H1 (cell line): ENCODE measurements around the gene VPS18. TPM values are rescaled to one million over a fixed set of nuclear protein-coding genes. Genes with fewer than 3 reads are reported as not detected.

ENCODE experiments used
- CTCF ChIA-PET: fragments of 300-600 bp; sonication (Branson Sonifier 250); formaldehyde crosslinking; loops from one replicate; lab custom pipeline; 2021; ENCODE audit not compliant: partially characterized antibody; lab: Charles Lee
- POLR2A ChIA-PET: fragments of 300-600 bp; sonication (Branson Sonifier 250); formaldehyde crosslinking; loops from one replicate; lab custom pipeline; 2021; ENCODE audit warnings: inconsistent platforms; ENCODE audit not compliant: partially characterized antibody; lab: Charles Lee
- DNase-seq, 2 experiments: peaks; one replicate each; pipeline versions ENCODE4 v3.0.0 to v3.0.0-alpha.2; 2010 to 2022; ENCODE audit warnings: low spot score in 2 of 2, low read depth in 1 of 2, mixed read lengths in 1 of 2
- FAIRE-seq: peaks from 2 replicates; lab custom pipeline; 2011; peaks lifted over from hg19 to GRCh38; lab: Jason Lieb, UNC
- H2AFZ ChIP-seq: 2 replicates; pipeline ENCODE4 v1.8.1; 2012; ENCODE audit warnings: low read length, inconsistent platforms
- H2AK5ac ChIP-seq: 2 replicates; pipeline ENCODE4 v1.6.1; 2013; ENCODE audit warnings: low read depth, low read length
- H2BK120ac ChIP-seq: replicated peaks from 2 replicates; pipeline ENCODE3; 2013; ENCODE audit warnings: low read depth, low read length, inconsistent platforms
- H2BK12ac ChIP-seq: 2 replicates; pipeline ENCODE4 v1.6.1; 2013; ENCODE audit warnings: low read depth, low read length
- H2BK15ac ChIP-seq: 2 replicates; pipeline ENCODE4 v1.6.1; 2013; ENCODE audit warnings: low read length
- H2BK20ac ChIP-seq: 2 replicates; pipeline ENCODE4 v1.6.1; 2013; ENCODE audit warnings: low read length
- H2BK5ac ChIP-seq: 2 replicates; pipeline ENCODE4 v1.6.1; 2013; ENCODE audit warnings: low read depth, low read length
- H3K14ac ChIP-seq: 2 replicates; pipeline ENCODE4 v1.6.1; 2013; ENCODE audit warnings: inconsistent platforms; ENCODE audit not compliant: insufficient read length
- H3K18ac ChIP-seq: 2 replicates; pipeline ENCODE4 v1.6.1; 2013; ENCODE audit warnings: low read length; ENCODE audit errors: extremely low read depth
- H3K23ac ChIP-seq: 2 replicates; pipeline ENCODE4 v1.6.1; 2013; ENCODE audit warnings: inconsistent platforms; ENCODE audit not compliant: insufficient read length
- H3K23me2 ChIP-seq: 2 replicates; pipeline ENCODE4 v1.6.1; 2013; ENCODE audit warnings: low read depth, low read length
- H3K27ac ChIP-seq: 2 replicates; pipeline ENCODE4 v1.6.1; 2011; ENCODE audit warnings: low read depth, low read length, inconsistent platforms
- H3K27me3 ChIP-seq, 4 experiments: replicated peaks in 1 of 4; 1 replicate in 1 of 4; 2 replicates in 3 of 4; pipeline versions ENCODE4 v1.6.1 to v1.8.1; 2011 to 2013; ENCODE audit warnings: low read length in 3 of 4, mild to moderate bottlenecking in 3 of 4, inconsistent platforms in 2 of 4, mixed read lengths in 2 of 4, moderate library complexity in 1 of 4; ENCODE audit not compliant: control insufficient read depth in 3 of 4, insufficient read depth in 3 of 4; ENCODE audit errors: extremely low read depth in 1 of 4
- H3K36me3 ChIP-seq, 4 experiments: 2 replicates each; pipeline versions ENCODE4 v1.6.1 to v1.8.1; 2011 to 2013; ENCODE audit warnings: mild to moderate bottlenecking in 4 of 4, low read length in 3 of 4, moderate library complexity in 2 of 4, control low read depth in 1 of 4, inconsistent platforms in 1 of 4; ENCODE audit not compliant: insufficient read depth in 4 of 4, control insufficient read depth in 2 of 4
- H3K4ac ChIP-seq: replicated peaks from 2 replicates; pipeline ENCODE3; 2013; ENCODE audit warnings: low read length, low read depth, mixed read lengths, inconsistent platforms; ENCODE audit not compliant: insufficient read length
- H3K4me1 ChIP-seq, 4 experiments: replicated peaks in 1 of 4; 1 replicate in 1 of 4; 2 replicates in 3 of 4; pipeline versions ENCODE4 v1.6.1 to v1.8.1; 2011 to 2013; ENCODE audit warnings: low read length in 3 of 4, inconsistent platforms in 2 of 4, mixed read lengths in 1 of 4; ENCODE audit not compliant: insufficient read depth in 4 of 4, control insufficient read depth in 3 of 4
- H3K4me2 ChIP-seq, 2 experiments: 2 replicates each; pipeline versions ENCODE4 v1.6.1 to v1.8.1; 2011 to 2013; ENCODE audit warnings: low read depth in 2 of 2, low read length in 2 of 2, control low read depth in 1 of 2, inconsistent platforms in 1 of 2, mild to moderate bottlenecking in 1 of 2; ENCODE audit not compliant: insufficient read depth in 1 of 2
- H3K4me3 ChIP-seq, 4 experiments: fragments of 200-600, 300-600 bp in 1 of 4; sonication (generic), shearing (Covaris generic), sonication (Bioruptor Twin) in 1 of 4; 2 replicates each; pipeline versions ENCODE4 v1.5.1 to v1.8.1; 2011 to 2016; ENCODE audit warnings: low read length in 4 of 4, low read depth in 3 of 4, control low read depth in 2 of 4, inconsistent platforms in 2 of 4, mild to moderate bottlenecking in 2 of 4, mixed read lengths in 1 of 4, moderate library complexity in 1 of 4; ENCODE audit not compliant: insufficient read depth in 2 of 4; ENCODE audit errors: extremely low read depth in 1 of 4
- H3K56ac ChIP-seq: replicated peaks from 2 replicates; pipeline ENCODE3; 2013; ENCODE audit warnings: low read depth, mild to moderate bottlenecking, mixed read lengths, low read length, inconsistent platforms; ENCODE audit not compliant: insufficient read length
- H3K79me1 ChIP-seq: 2 replicates; pipeline ENCODE4 v1.6.1; 2013; ENCODE audit warnings: low read depth, low read length, control low read depth
- H3K79me2 ChIP-seq, 2 experiments: 2 replicates each; pipeline versions ENCODE4 v1.6.1 to v1.8.1; 2012 to 2013; ENCODE audit warnings: low read length in 2 of 2, mild to moderate bottlenecking in 2 of 2, inconsistent platforms in 1 of 2; ENCODE audit not compliant: insufficient read depth in 2 of 2, control insufficient read depth in 1 of 2
- H3K9ac ChIP-seq, 4 experiments: replicated peaks in 1 of 4; 1 replicate in 1 of 4; 2 replicates in 3 of 4; pipeline versions ENCODE4 v1.6.1 to v1.8.1; 2011 to 2013; ENCODE audit warnings: low read depth in 3 of 4, low read length in 3 of 4, control low read depth in 2 of 4, mild to moderate bottlenecking in 2 of 4, moderate library complexity in 2 of 4, inconsistent platforms in 1 of 4; ENCODE audit errors: extremely low read depth in 1 of 4
- H3K9me3 ChIP-seq, 2 experiments: 2 replicates each; pipeline versions ENCODE4 v1.6.1 to v1.8.1; 2012 to 2013; ENCODE audit warnings: mild to moderate bottlenecking in 2 of 2, moderate library complexity in 2 of 2, control low read depth in 1 of 2, inconsistent platforms in 1 of 2, low read depth in 1 of 2, low read length in 1 of 2, mixed read lengths in 1 of 2; ENCODE audit not compliant: insufficient read depth in 2 of 2
- H4K20me1 ChIP-seq, 2 experiments: replicated peaks in 1 of 2; 2 replicates each; pipeline versions ENCODE3 to v1.8.1; 2011 to 2013; ENCODE audit warnings: inconsistent platforms in 2 of 2, low read length in 2 of 2, mild to moderate bottlenecking in 1 of 2; ENCODE audit not compliant: insufficient read depth in 2 of 2, control insufficient read depth in 1 of 2
- H4K5ac ChIP-seq: 2 replicates; pipeline ENCODE4 v1.6.1; 2013; ENCODE audit warnings: low read length, low read depth, mixed read lengths, inconsistent platforms; ENCODE audit not compliant: insufficient read length
- H4K8ac ChIP-seq: 2 replicates; pipeline ENCODE4 v1.8.0; 2013; ENCODE audit warnings: mild to moderate bottlenecking, moderate library complexity, low read length, inconsistent platforms; ENCODE audit not compliant: insufficient read depth; ENCODE audit errors: extremely low read depth
- H4K91ac ChIP-seq: replicated peaks from 2 replicates; pipeline ENCODE3; 2013; ENCODE audit warnings: low read length, mixed read lengths, inconsistent platforms; ENCODE audit not compliant: insufficient read length
- BRCA1 ChIP-seq: IDR thresholded peaks from 2 replicates; pipeline ENCODE4 v1.6.1; 2012; ENCODE audit warnings: low read depth, low read length, improper control_type of control experiment
- GTF2F1 ChIP-seq: IDR thresholded peaks from 2 replicates; pipeline ENCODE4 v1.6.1; 2012; ENCODE audit warnings: low read depth, low read length, improper control_type of control experiment, borderline replicate concordance
- NRF1 ChIP-seq: IDR thresholded peaks from 2 replicates; pipeline ENCODE4 v1.6.1; 2011; ENCODE audit warnings: mild to moderate bottlenecking, low read depth, low read length, improper control_type of control experiment
- RAD21 ChIP-seq, 2 experiments: IDR thresholded peaks in 1 of 2; conservative IDR thresholded peaks in 1 of 2; 2 replicates each; pipeline ENCODE4 v1.6.1; 2011; ENCODE audit warnings: low read depth in 2 of 2, low read length in 2 of 2, improper control_type of control experiment in 1 of 2, inconsistent platforms in 1 of 2, mild to moderate bottlenecking in 1 of 2, moderate library complexity in 1 of 2
- RBBP5 ChIP-seq: IDR thresholded peaks from 2 replicates; pipeline ENCODE4 v1.7.1; 2012; ENCODE audit warnings: low read depth, mild to moderate bottlenecking, inconsistent platforms, low read length, moderate library complexity, borderline replicate concordance
- RFX5 ChIP-seq: IDR thresholded peaks from 2 replicates; pipeline ENCODE4 v1.6.1; 2011; ENCODE audit warnings: low read depth, low read length, improper control_type of control experiment, borderline replicate concordance
- TCF12 ChIP-seq: IDR thresholded peaks from 2 replicates; pipeline ENCODE4 v1.6.1; 2011; ENCODE audit warnings: low read depth, mild to moderate bottlenecking, low read length
- TEAD4 ChIP-seq: IDR thresholded peaks from 2 replicates; pipeline ENCODE4 v1.6.1; 2012; ENCODE audit warnings: low read depth, low read length, inconsistent platforms, mixed read lengths
- WGBS, 2 experiments: shearing (Covaris generic) in 1 of 2; methylation state at CpG; one replicate each; pipeline versions ENCODE4 v1.1.6 to v1.1.7; 2013 to 2015; ENCODE audit warnings: low lambda C conversion rate in 2 of 2, mixed read lengths in 2 of 2, inconsistent platforms in 1 of 2, low coverage in 1 of 2, missing lambda C conversion rate in 1 of 2; ENCODE audit not compliant: insufficient replicate concordance in 2 of 2, insufficient coverage in 1 of 2, insufficient read length in 1 of 2; ENCODE audit errors: extremely low coverage in 1 of 2, missing lambda C conversion rate in 1 of 2; 5-methylcytosine and 5-hydroxymethylcytosine counted together
- polyA plus RNA-seq, 7 experiments: library from polyadenylated mRNA; depleted of rRNA in 3 of 7; stranded (reverse) in 5 of 7; unstranded in 2 of 7; fragments of >200 nt in 5 of 7; fragments of 200-250 nt in 2 of 7; gene quantifications; 1 replicate in 5 of 7; 2 replicates in 1 of 7; 4 replicates in 1 of 7; pipeline versions ENCODE4 v1.2.1 to v1.2.3, GENCODE V29; 2011 to 2013; ENCODE audit warnings: missing spikeins in 2 of 7, mixed read lengths in 2 of 7
- total RNA-seq: library from RNA; stranded (reverse); fragmentation: NEBNext Ultra II Directional; extraction: Animal tissue kit (Norgen Biotek cat#: 25700); gene quantifications from 2 replicates; pipeline ENCODE4 v1.2.1, GENCODE V29; 2021

VPS18 gene
- total and polyA plus RNA-seq, 2 of the 8 experiments (the other 6 are each of a cell fraction or from before 2014, with no cell fraction given): 28.9 to 32.7 TPM

DNA sequence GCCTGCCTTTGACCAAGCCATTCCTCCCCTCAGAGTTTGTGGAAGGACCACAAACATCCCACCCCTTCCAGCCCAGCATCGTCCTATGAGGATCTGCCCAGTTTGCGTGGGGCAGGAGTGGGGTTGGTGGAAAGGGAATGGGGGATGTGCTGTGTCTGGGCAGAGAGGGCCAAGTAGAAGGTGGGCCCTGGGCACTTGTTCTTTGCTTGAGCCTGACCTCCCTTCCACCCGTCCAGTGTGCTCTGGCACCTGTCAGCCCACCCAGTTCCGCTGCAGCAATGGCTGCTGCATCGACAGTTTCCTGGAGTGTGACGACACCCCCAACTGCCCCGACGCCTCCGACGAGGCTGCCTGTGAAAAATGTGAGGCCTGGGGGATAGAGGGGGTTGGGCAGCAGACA lies 40.1 kb upstream of the VPS18 start:
- no peak overlapping the region for H3K9ac ChIP-seq
- peaks cover 3% of the 10 kb centered on the region; the same call in 1 of the 2 replicates for H3K79me1 ChIP-seq
- no peak overlapping the region for H2BK120ac ChIP-seq
- no peak overlapping the region for H2BK15ac ChIP-seq
- peaks cover 5 to 6% of the 10 kb centered on the region in 2 experiments for H4K20me1 ChIP-seq
- H3K4me2 ChIP-seq: no peak overlapping the region
- no peak overlapping the region for H2AK5ac ChIP-seq
- H3K4me1 ChIP-seq: peaks cover 0 to 3% (median 0%) of the 10 kb centered on the region in 4 experiments; a peak in 1 of 7 replicates
- H4K8ac ChIP-seq: no peak overlapping the region
- no peak overlapping the region for H2BK5ac ChIP-seq
- peaks cover 0 to 11% of the 10 kb centered on the region in 2 experiments; a peak in 2 of 4 replicates for H3K79me2 ChIP-seq
- ChIA-PET CTCF (interaction anchor here (1.2 to 8.6 kb wide), 3 partner anchors 10 to 43 kb away, joined by 3 to 208 read pairs (median 157); partner anchors contain the start of genes SPINT1 and VPS18), POLR2A (interaction anchor here (1.5 to 1.7 kb wide), 2 partner anchors 10 to 16 kb away, joined by 3 to 8 read pairs; partner anchors contain the start of gene SPINT1)
- H3K27me3 ChIP-seq: no peaks in the 10 kb centered on the region
- no peak overlapping the region for H2BK20ac ChIP-seq
- 82% methylated on average over 10 of the region's 10 CpGs; no CpG with 5 or more reads in 1 of the 2 experiments for WGBS, 2 experiments
- peaks cover 18 to 52% (median 44%) of the 10 kb centered on the region in 4 experiments; a peak in 7 of 8 replicates for H3K36me3 ChIP-seq
- no peak overlapping the region for H3K4ac ChIP-seq
- FAIRE-seq (no peak), DNase-seq (no peak)
- H3K4me3 ChIP-seq: no peak overlapping the region
- no peak overlapping the region for H2BK12ac ChIP-seq
- no peaks in the 10 kb centered on the region for H3K9me3 ChIP-seq
- no peak overlapping the region for H4K5ac ChIP-seq
- no peak overlapping the region for H3K27ac ChIP-seq
- TF ChIP-seq GTF2F1 (no peak), RFX5 (no peak), NRF1 (no peak), RAD21 (IDR thresholded peaks at IDR 0.05 in 1 of 2, conservative IDR thresholded peaks at IDR 0.05 in 1 of 2; ENCODE audit: low read depth in 2 of 2, low read length in 2 of 2) (no peak), RBBP5 (no peak), TCF12 (no peak), BRCA1 (no peak), TEAD4 (no peak)
- H3K23me2 ChIP-seq: no peaks in the 10 kb centered on the region
- H3K56ac ChIP-seq: no peak overlapping the region
- no peak overlapping the region for H3K18ac ChIP-seq
- H3K14ac ChIP-seq: no peak overlapping the region
- no peak overlapping the region for H2AFZ ChIP-seq
- H3K23ac ChIP-seq: no peak overlapping the region
- no peak overlapping the region for H4K91ac ChIP-seq
